ENCODE results near the gene PGAM4.
"Not testable (repeated sequence)": the region's sequence is repeated elsewhere in the genome, so short reads cannot be mapped to it uniquely, and the experiment has no call there.

The PGAM4 gene

DNA sequence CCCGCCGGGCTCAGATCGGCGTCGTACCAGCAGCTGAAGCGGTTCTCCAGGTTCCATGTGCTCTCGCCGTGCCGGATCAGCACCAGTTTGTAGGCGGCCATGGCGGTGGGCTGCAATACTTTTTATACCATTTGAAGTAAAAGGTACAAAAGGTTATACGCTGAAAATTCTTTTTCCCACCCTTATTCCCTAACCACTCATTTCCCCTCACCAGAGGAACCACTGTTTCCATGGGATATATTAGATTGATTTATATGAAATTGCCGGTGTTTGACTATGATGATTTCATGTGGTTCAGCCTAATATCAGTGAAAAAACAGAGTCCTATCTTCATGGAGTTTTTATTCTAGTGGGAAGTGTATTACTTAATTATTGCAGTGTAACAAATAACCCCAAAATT, at the start of gene PGAM4:
Gene PGAM4, minus strand, starts transcription at position 101 of the 400 bp plus-strand sequence. Its CDS starts 0 bp downstream, at position 101.
- no peak for DNase-seq

DNA sequence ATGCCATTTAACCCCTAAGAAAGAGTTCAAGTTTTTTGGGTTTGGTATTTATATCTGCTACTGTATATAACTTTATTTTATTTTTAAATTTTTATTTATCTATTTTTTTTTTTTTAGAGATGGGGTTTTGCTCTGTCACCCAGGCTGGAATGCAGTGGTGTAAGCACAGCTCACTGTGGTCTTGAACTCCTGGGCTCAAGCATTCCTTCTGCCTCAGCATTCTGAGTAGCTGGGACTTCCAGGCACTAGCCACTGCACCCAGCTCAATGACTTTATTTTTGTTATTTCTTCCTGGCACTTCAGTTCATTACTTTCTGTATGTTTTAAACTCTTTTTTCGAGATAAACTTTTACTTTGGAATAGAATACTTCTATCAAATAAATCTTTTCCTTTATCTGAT, 42.4 kb upstream of the PGAM4 start:
- DNase-seq, result no peak

DNA sequence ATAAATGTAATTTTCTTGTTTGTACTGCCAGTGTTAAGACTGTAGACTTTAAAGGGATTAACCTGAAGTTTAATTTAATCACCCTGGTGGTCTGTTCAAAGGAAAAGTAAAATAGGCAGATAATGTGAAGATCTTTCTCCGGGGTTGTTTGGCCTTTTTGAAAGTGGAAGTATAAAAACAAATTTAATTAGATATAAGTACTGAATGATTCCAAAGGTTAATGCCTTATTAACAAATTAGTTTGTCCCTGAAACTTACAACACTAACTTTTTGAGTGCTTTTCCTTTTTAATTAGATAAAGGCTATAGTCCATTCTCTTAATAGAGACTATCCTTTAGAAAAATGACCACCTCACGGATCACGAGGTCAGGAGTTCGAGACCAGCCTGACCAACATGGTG, 10.4 kb upstream of the PGAM4 start:
- no peak for DNase-seq

DNA sequence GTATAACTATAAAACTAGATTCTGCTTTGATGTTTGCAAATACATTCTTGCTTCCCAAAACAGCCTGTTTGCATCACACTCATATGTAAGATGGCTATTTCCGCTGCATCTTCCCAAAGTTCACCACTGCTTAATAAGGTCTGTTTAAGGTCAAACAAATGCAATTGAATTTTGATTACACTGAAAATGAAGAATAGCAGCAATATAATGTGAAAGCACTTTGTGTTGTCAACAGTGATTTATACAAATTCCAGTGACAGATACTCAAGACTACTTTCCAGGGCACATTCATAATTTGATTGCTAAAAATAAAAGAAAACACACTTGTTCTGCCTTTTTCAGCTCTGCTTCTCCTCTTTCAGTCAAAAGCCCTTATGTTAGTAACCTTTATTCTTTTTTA, 8.1 kb upstream of the PGAM4 start:
- DNase-seq, result no peak

DNA sequence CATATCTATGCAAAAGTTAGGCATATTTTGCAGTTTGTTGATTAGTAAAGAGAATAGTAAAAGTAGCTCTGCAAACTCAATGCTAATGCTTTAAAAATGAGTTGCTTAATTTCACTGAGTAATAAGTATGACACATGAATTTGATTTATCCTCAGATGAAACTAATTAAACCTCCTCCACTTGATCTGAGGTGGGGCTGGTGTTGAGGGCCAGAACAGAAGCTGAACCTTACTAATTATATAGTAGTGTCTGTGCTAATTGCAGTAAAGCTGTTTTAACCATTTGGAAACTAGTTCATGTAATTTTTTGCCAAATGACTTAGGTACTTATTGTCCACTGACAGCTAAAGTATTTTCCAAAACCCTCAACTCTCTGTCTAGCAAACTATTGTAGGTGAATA, 7.7 kb upstream of the PGAM4 start:
- no peak for DNase-seq

DNA sequence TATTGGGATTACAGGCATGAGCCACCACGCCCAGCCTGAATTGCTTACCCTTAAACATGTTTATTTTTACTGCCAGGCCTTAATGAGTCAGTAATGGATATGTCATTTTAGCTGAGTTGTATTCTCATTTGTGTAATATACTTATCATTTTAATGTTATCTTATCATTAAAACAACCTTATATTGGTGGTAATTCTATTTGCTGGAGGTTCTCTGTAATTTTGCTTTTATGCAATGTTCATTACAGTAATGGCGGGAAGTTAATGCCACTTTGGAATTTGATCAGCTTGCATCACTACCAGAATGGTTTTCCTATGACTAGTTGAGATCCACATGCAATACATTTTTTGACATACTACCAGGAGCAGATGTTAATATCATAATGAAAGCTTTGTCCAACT, 6.3 kb upstream of the PGAM4 start:
- DNase-seq, result no peak

DNA sequence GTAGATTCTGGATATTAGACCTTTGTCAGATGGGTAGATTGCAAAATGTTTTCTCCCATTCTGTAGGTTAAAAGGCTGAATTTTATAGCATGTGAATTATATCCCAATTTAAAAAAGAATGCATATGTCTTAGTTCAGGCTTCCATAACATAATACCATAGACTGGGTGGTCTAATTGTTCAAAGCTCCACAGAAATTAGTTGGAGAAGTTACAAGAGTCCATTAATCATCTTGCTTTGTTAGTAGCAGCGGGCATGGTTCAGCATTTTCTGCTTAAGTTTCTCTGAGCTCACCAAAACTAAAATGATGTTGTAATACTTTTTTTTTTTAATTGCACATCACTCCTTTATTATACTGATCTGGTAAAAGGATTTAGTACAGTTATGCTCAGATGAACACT, 1.8 kb downstream of the PGAM4 start:
- DNase-seq, result no peak

DNA sequence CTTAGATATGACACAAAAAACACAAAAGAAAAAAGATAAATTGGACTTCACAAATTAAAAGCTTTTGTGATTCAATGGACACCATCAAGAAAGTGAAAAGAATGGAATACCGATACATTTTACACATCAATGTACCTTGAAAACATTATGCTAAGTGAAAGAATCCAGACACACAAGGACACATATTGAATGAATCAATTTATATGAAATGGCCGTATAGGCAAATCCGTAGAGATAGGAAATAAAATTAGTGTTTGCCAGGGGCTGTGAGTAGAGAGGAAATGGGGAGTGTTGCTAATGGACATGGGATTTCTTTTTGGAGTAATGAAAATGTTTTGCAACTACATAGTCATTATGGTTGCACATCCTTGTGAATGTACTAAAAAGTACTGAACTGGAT, 3.1 kb downstream of the PGAM4 start:
- DNase-seq, result no peak

DNA sequence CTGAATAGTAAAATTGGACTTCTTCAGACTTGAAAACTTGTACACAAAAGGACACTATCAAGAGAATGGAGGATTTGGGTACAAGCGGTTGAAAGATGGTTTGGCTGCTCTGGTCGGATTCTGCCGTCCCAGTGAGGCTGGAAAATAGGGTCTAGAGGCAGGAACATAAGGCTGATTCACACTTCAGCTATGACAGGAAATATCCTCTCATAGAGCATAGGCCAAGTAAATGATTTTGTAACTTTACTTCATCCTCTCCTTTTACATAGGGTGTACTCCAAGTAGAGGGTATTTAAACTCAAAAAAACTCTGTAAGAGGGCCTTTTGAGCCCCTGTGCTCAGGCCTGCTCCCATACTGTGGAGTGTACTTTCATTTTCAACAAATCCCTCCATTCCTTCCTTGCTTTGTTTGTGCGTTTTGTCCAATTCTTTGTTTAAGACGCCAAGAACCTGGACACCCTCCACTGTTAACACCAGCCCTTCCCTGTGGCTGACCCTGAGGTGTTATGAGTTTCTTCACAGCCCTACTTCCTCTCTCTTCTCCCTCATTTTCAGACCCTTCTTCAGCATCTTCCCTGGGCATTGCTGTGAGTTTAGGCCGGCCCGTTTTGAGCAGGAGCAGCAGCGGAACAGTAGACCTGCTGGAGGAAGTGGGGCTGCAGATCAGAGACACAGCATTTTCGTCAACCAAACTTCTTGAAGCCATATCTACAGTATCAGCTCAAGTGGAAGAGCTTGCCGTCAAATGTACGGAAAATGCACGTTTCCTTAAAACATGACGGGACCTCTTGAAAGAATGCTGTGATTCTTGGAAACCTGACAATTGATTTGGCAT, 7.2 kb downstream of the PGAM4 start:
- no peak for DNase-seq

DNA sequence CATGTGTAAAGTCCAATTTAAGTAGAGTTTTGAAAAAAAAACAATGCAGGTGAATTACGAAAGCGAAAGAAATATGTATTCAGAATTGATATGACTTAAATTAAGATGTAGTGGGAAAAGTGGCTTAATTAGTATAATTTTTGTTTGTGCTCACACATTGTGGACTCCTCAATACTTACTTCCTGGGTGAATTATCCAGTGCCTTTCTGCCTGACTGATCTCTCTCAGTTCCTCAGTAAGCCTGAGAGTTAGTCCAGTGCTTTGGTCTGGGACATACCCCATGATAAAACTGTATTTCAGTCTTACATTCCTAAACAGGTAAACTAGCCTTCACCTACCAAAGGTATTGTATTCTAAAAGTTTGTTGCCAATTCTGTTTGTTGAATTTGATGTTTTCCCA, 8.4 kb downstream of the PGAM4 start:
- DNase-seq, result no peak

DNA sequence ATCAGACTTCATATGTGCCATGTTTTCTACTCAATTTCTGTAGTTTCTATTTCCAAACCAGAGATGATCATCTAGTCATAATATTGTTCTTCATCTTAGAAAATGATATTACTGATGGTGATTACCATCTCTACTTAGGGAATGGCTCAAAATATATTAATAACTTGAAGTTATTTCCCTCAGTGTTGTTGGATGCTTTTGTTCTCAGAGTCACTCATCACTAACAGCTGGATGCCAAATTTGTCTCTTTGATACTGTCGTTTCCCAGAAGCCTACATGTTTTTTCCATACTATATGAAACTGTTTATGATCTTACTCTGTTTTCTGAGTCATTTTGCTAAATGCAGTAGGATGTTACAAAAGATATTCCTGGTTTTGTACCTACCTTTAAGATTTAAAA, 8.9 kb downstream of the PGAM4 start:
- DNase-seq, result no peak

DNA sequence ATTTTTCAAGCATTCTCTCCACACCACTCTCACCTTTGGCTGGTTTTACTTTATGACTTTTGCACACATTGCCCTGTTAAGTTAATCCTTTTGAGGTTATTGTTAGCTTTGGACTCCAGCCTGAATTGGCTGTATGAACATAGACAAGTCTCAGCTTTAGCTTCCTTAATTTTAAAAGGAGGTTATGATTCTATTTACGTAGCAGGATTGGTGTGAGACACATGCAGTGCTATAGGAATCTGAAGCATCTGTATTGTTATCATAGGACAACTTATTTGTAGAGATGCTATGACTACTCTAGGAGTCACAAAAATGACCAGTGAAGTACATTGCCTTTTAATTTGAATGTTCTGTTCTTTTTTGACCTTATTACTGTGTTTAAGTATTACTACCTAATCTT, 15.7 kb downstream of the PGAM4 start:
- DNase-seq, result no peak

DNA sequence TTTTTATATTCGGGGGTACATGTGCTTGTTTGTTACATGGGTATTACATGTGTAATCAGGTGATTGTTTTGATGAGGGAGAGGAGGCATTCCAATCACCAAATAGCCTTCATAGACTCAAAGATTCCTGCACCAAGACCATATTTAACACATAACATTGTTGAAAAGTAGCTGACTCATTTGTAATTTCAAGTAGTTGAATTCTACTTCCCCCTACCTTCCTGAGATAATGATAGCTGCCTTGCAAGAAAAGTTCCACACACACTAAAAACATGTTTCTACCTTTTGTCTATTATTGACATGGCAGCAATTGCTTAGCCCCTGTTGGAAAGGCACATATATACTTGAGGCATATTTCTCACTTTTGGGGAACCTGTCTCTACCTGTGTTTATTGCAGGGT, 16.1 kb downstream of the PGAM4 start:
- DNase-seq, result peak; percentile 34

DNA sequence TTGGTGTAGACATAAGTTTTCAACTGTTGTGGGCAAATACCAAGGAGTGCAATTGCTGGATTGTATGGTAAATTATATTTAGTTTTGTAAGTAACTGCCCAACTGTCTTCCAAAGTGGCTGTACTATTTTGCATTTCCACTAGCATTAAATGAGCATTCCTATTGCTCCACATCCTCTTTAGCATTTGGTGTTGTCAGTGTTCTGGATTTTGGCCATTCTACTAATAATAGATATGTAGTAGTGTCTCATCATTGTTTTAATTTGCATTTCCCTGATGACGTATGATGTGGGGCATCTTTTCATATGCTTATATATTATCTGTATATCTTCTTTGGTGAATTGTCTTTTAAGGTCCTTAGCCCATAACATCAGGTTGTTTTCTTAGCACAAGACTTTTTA, 17.3 kb downstream of the PGAM4 start:
- DNase-seq, result no peak

DNA sequence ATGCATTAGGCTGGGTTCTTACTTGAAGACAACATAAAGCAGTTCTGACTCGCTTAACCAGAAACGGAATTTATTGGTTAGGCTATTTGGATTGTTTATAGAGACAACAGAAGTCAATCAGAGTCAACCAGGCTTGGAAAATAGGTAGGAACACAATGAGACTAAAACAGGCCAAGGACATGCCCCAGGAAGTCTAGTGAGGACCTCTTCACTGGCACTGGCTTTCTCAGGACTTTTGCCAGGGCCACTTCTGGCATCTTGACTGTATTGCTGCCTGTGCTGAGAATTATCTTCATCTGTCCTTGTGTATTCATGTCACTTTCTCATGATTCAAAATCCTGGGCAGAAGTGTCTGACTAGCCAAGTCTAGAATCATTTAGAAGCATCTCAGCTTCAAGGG, 19.6 kb downstream of the PGAM4 start:
- DNase-seq, result no peak

DNA sequence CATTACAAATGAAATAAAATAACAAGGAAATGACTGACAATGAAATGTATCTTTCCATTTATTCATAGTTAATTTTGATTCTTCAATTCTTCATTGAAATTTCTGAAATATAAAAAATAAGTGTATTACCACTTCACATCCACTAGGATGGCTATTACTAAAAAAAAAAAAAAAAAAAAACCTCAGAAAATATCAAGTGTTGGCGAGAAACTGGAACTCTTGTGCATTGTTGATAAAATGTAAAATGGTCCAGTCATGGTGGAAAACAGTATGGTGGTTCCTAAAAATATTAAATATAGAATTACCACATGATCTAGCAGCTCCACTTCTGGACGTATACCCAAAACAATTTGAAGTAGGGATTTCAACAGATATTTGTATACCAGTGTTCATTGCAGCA, 22.9 kb downstream of the PGAM4 start:
- no peak for DNase-seq

DNA sequence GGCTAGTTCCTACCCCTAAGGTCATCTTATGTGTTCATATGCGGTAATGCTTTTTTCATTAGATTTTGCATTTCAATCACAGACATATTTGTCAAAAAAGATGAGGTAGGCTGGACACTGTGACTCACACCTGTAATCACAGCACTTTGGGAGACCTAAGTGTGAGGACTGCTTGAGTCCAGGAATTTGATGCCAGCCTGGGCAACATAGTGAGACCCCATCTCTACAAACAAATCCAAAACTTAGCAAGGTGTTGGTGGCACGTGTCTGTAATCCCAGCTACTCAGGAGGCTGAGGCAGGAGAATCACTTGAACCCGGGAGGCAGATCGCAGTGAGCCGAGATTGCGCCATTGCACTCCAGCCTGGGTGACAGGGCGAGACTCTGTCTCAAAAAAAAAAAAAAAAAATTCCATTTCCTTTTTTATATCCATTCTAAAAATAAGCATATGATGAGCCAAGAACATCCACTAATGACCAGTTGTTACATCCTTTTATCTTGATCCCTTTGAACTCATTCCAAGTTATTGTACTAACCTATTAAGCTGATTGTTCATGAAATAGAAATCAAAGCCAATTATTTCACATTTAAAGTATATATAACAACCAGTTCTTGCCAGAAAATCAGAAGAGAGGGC, 23.4 kb downstream of the PGAM4 start:
- DNase-seq, result no peak

DNA sequence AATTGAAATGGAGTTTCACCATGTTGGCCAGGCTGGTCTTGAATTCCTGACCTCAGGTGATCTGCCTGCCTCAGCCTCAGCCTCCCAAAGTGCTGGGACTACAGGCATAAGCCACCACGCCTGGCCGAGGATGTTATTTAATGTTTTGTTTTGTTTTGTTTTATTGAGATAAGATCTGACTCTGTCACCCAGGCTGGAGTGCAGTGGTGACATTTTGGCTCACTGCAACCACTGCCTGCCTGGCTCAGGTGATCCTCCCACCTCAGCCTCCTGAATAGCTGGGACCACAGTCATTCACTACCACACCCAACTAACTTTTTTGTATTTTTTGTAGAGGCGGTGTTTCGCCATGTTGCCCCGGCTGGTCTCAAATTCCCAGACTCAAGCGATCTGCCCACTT, 24.4 kb downstream of the PGAM4 start:
- DNase-seq, result not testable (repeated sequence)

DNA sequence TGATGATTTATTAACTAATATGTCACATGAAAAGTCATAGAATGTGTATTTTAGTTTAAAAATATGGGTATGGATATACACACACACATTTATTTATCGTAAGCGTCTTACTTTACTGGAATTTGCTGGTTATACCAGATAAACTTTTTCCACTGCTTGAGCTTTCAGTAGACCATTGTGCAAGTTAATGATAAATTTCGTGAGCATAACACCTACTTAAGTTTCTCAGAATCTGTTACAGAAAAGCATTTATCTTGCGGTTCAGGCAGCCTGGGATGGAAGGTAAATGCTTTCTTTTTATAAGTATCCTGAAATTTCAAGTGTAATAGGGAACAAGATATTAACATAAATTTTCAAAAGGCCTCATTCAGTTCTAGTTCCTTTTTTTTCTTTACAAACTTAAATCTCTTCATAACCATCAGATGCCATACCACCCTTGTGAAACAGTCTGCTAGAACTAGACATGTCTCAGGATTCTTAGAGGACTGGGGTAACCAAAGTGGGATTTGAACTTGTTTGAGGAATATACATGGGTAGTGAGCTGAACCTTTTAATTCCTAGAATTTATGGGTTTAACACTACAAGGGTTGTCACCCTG, 31.3 kb downstream of the PGAM4 start:
- peak; percentile 86 for DNase-seq

DNA sequence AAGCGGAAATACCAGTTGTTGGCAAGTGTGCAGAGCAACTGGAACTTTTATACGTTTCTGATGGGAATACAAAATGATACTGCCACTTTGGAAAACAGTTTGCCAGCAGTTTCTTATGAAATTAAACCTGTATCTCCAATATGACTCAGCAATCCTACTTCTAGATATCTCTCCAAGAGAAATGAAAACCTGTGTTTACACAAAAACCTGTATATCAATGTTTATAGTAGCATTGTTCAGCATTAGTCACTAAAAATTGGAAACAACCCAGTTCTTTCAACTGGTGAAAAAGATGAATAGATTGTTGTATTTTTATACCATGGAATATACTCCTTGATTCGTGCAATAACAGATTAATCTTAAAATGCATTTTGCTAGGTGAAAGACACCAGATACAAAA, 32.1 kb downstream of the PGAM4 start:
- peak; percentile 32 for DNase-seq

DNA sequence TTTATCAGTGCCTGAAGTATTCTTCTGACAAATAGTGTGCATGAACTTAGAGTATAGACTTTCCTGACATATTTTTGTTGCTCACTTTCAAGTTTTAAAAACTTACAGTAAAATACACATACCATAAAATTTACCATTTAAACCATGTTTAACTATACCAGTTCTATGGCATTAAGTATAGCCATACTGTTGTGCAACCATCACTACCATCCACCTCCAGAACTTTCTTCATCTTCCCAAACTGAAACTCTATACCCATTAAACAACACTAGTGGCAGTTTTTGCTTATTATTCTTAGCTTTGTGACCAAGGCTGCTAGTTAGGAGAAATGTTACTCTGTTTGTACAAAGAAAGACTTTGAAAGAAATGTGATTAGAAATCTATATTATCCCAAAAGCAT, 33.1 kb downstream of the PGAM4 start:
- DNase-seq, result no peak

DNA sequence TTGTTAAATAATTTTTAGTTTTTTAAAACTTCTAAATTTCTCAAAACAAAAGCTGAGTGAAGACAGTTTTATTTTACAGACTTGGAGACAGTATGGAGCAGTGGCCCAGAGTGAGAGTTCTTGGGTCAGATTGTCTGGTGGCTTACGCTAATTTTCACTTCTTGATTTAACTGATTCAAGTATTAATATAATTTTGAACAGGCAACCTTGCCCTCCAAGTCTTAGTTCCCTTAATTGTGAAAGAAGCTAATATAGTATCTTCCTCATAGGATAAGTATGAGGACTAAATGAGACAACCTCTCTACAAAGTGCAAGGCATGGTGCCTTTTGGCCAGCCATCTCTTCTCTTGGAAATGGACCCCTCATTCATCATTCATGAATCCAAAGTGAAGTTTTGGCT, 33.6 kb downstream of the PGAM4 start:
- DNase-seq, result no peak

DNA sequence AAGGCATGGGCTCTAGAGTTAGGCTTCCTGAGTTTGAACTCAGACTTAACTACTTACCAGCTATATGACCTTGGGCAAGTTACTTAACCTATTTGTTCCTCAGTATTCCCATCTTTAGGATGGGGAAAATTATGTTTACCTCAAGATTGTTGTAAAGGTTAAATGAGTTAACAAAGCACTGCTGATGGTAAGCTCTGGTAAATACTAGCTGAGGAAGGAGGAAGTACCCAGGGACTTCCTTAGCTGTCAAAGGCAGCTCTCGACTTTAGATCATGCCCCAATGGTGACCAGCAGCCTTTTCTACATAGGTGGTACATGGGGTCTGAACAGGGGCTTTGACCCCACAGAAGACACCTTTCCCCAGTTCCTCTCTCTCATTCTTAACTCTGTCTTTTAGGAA, 38.9 kb downstream of the PGAM4 start:
- no peak for DNase-seq

DNA sequence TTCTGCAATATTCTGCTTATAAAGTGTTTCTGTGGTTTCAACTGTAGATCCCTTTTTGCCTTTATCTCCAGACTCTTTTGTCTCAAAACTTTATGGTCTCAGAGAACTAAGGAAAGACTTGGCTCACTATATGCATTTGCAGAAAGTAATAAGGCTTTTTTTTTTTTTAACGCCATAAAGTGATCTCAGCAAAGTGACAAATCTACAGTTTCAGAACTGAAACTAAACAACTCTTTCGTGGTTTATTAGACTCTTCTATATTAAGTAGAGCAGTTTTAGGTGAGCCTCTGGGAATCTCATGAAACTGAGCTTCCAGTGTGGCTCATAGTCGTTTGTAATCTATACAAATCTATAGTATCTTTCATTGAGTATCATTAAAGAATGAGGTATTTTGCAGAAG, 43.7 kb downstream of the PGAM4 start:
- no peak for DNase-seq
